ENCODE measurements around the gene PDE8B.

Gene PDE8B

DNA sequence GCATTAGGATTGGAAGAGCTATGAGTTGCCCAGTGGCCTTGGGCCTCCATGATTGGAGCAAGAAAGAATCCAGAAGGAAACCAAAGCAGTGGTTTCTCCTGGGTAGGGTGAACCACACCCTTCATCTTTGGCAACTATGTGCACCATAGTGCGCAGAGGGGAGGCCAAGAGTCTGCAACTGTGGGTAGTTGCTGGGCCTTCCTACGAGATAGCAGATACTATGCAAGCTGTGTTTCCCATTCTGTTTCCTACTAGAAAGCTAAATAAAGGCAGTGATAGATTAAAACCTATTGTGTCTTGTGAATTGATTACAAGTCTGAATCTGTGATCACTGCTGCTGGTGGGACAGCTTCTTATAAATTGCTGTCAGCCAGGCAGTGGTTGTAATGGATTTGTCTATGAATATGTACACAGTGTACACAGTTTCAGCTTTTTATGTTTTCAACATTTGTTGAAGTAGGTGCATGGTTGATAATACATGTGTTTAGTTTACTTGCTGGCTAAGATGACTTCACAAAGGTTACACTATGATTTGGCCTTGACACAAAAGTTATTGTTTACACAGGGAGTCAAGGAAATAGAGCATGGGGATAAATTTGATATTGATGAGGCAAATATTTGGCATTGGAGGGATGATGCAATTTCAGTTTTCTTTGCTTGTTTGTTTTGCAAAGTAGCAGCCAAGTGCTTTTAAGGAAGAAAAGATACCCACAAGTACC, 23.7 kb upstream of the PDE8B start:
- DNase-seq (ENCODE audit: insufficient read length, low spot score) (no peak), FAIRE-seq (no peak)
- TF ChIP-seq POLR2AphosphoS5 (IDR thresholded peaks at IDR 0.05; ENCODE audit: low read depth, low read length) = no peak
- no peak for TF ChIP-seq TAF1 (IDR thresholded peaks at IDR 0.05; ENCODE audit: low read depth, low read length)
- TF ChIP-seq SPI1 (IDR thresholded peaks at IDR 0.05; ENCODE audit: low read depth, low read length) = no peak
- no peak for TF ChIP-seq POLR2A (IDR thresholded peaks at IDR 0.05; ENCODE audit: low read depth, low read length)
- no peak for TF ChIP-seq POU2F2 (IDR thresholded peaks at IDR 0.05; ENCODE audit: low read depth, low read length)

DNA sequence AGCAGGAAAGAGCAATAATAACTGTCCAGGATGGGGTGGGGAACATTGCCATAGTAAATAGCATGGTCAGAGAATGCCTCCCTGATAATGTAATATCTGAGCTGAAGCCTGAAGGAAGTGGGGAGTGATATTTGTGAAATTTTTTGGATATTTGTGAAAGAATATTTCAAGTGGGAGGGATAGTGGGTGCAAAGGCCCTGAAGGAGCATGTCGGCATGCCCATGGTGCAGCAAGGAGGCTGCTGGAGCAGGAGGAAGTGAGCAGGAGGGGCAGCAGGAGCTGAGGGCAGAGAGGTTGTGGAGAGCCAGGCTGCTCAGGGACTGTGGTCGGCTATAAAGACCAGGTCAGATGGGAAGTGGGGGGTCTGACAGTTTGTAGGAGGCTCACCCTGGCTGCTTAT, 21.1 kb upstream of the PDE8B start:
- TF ChIP-seq PAX5 (IDR thresholded peaks at IDR 0.05; ENCODE audit: insufficient read depth, low read length, severe bottlenecking) (no peak), POLR2A (IDR thresholded peaks at IDR 0.05; ENCODE audit: low read depth, low read length) (no peak), SPI1 (IDR thresholded peaks at IDR 0.05; ENCODE audit: low read depth, low read length) (no peak), POU2F2 (IDR thresholded peaks at IDR 0.05; ENCODE audit: low read depth, low read length) (no peak), TAF1 (IDR thresholded peaks at IDR 0.05; ENCODE audit: low read depth, low read length) (no peak), POLR2AphosphoS5 (IDR thresholded peaks at IDR 0.05; ENCODE audit: low read depth, low read length) (no peak)
- FAIRE-seq (no peak), DNase-seq (ENCODE audit: insufficient read length, low spot score) (no peak)

DNA sequence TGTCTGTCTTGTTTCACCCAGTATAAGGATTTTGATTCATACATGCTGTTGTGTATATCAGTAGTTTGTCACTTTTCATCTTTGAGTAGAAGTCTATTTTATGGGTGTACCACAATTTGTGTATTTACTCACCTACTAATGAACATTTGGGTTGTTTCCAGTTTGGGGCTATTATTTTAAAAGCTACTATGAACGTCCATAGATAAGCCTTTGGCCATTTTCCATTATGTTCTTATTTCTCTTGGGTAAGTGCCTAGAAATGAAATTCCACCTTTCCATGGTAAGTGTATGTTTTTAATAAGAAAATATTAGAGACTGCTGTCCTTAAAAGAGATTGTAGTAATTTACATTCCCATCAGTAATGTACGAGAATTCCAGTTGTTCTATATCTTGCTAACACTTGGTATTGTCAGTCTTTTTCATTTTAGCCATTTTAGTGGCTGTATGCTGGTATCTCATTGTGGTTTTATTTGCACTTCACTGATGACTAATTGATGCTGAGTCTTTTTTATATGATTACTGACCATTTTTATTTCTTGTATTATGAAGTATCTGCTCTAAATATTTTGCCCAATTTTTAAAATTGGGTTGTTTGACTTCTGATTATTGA, 17.9 kb upstream of the PDE8B start:
- DNase-seq (ENCODE audit: insufficient read length, low spot score) = no peak
- no peak for FAIRE-seq
- TF ChIP-seq POLR2A (IDR thresholded peaks at IDR 0.05; ENCODE audit: low read depth, low read length) (no peak), TAF1 (IDR thresholded peaks at IDR 0.05; ENCODE audit: low read depth, low read length) (no peak), POU2F2 (IDR thresholded peaks at IDR 0.05; ENCODE audit: low read depth, low read length) (no peak), PAX5 (IDR thresholded peaks at IDR 0.05; ENCODE audit: insufficient read depth, low read length, severe bottlenecking) (no peak), POLR2AphosphoS5 (IDR thresholded peaks at IDR 0.05; ENCODE audit: low read depth, low read length) (no peak)

DNA sequence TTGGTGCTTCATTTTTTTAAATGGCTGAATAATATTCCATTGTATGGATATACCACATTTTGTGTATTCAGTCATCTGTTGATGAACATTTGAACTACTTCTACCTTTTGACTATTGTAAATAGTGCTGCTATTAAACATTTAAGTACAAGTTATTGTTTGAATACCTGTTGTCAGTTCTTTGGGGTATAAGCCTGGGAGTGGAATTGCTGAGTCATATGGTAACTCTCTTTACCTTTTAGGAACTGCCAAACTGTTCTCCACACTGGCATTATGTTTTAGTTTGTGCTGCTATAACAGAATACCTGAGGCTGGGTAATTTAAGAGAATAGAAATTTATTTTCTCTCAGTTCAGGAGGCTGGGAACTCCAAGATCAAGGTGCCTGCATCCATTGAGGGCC, 15.7 kb upstream of the PDE8B start:
- TF ChIP-seq TAF1 (IDR thresholded peaks at IDR 0.05; ENCODE audit: low read depth, low read length) (no peak), PAX5 (IDR thresholded peaks at IDR 0.05; ENCODE audit: insufficient read depth, low read length, severe bottlenecking) (no peak), POU2F2 (IDR thresholded peaks at IDR 0.05; ENCODE audit: low read depth, low read length) (no peak), POLR2AphosphoS5 (IDR thresholded peaks at IDR 0.05; ENCODE audit: low read depth, low read length) (no peak), POLR2A (IDR thresholded peaks at IDR 0.05; ENCODE audit: low read depth, low read length) (no peak), SPI1 (IDR thresholded peaks at IDR 0.05; ENCODE audit: low read depth, low read length) (no peak)
- DNase-seq (ENCODE audit: insufficient read length, low spot score) = no peak
- no peak for FAIRE-seq

DNA sequence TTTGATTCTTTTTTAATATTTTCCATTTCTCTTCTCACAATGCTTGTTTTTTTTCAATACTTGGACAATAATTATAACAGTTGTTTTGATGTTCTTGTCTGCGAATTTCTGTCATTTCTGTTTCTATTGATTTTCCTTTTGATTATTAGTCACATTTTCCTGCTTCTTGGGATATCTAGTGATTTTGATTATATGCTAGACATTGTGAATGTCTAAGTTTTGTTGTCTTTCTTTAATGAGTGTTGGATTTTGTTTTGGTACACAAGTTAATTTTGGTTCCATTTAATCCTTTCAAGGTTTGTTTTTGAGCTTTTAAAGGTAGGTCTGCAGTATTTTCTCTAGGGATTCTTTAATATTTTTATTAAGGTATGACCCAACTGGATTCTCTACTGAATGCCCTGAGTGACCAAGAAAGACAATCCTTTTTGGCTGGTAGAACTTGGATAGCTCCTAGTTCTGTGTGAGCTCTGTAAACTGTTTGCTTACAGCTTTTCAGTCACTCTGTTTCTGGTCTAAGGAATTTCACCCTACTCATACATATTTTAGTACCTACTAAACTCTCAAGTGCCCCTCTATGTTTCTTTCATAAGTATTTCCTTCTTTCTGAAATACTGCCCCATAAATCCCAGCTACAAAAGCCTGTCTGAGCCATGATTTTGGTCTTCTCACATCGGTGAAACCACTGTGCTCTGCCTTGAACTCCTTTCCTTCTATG, 12.5 kb upstream of the PDE8B start:
- TF ChIP-seq POU2F2 (IDR thresholded peaks at IDR 0.05; ENCODE audit: low read depth, low read length) (no peak), TAF1 (IDR thresholded peaks at IDR 0.05; ENCODE audit: low read depth, low read length) (no peak), POLR2A (IDR thresholded peaks at IDR 0.05; ENCODE audit: low read depth, low read length) (no peak), POLR2AphosphoS5 (IDR thresholded peaks at IDR 0.05; ENCODE audit: low read depth, low read length) (no peak), SPI1 (IDR thresholded peaks at IDR 0.05; ENCODE audit: low read depth, low read length) (no peak), PAX5 (IDR thresholded peaks at IDR 0.05; ENCODE audit: insufficient read depth, low read length, severe bottlenecking) (no peak)
- no peak for DNase-seq (ENCODE audit: insufficient read length, low spot score)
- no peak for FAIRE-seq

DNA sequence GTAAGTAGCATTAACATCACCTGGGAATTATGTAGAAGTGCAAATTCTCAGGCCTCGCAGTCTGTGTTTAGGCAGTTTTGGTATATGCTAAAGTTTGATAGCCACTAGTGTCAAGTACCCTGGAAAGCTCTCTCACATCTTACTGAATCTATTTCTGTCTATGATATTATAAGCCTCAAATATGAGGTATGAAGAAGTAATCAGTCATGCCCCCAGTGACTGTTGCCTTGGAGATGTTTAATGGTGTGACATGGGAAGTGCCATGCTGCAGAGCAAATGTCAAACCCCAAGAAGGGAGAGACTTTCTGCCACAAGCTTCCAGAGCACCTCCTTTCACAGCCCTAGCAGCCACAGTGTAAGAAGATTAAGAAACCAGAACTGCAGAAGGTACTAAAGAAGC, 9.8 kb upstream of the PDE8B start:
- TF ChIP-seq POLR2A (IDR thresholded peaks at IDR 0.05; ENCODE audit: low read depth, low read length) (no peak), POU2F2 (IDR thresholded peaks at IDR 0.05; ENCODE audit: low read depth, low read length) (no peak), SPI1 (IDR thresholded peaks at IDR 0.05; ENCODE audit: low read depth, low read length) (no peak), TAF1 (IDR thresholded peaks at IDR 0.05; ENCODE audit: low read depth, low read length) (no peak), POLR2AphosphoS5 (IDR thresholded peaks at IDR 0.05; ENCODE audit: low read depth, low read length) (no peak), PAX5 (IDR thresholded peaks at IDR 0.05; ENCODE audit: insufficient read depth, low read length, severe bottlenecking) (no peak)
- no peak for FAIRE-seq
- DNase-seq (ENCODE audit: insufficient read length, low spot score) = no peak

DNA sequence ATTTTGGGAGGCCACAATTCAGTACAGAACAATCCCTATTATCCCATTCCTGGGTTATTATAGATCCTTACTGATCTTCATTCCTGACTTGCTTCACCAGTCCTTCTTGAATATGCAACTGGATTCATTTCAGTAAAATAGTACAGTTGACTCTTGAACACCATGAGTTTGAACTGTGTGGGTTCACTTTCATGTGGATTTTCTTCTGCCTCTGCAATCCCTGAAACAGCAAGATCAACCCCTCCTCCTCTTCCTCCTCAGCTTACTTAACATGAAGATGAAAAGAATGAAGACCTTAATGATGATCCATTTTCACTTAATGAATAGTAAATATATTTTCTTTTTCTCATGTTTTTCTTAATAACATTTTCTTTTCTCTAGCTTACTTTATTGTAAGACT, 8.3 kb upstream of the PDE8B start:
- no peak for DNase-seq (ENCODE audit: insufficient read length, low spot score)
- TF ChIP-seq POLR2AphosphoS5 (IDR thresholded peaks at IDR 0.05; ENCODE audit: low read depth, low read length) (no peak), POLR2A (IDR thresholded peaks at IDR 0.05; ENCODE audit: low read depth, low read length) (no peak), TAF1 (IDR thresholded peaks at IDR 0.05; ENCODE audit: low read depth, low read length) (no peak), POU2F2 (IDR thresholded peaks at IDR 0.05; ENCODE audit: low read depth, low read length) (no peak), SPI1 (IDR thresholded peaks at IDR 0.05; ENCODE audit: low read depth, low read length) (no peak), PAX5 (IDR thresholded peaks at IDR 0.05; ENCODE audit: insufficient read depth, low read length, severe bottlenecking) (no peak)
- FAIRE-seq = no peak

DNA sequence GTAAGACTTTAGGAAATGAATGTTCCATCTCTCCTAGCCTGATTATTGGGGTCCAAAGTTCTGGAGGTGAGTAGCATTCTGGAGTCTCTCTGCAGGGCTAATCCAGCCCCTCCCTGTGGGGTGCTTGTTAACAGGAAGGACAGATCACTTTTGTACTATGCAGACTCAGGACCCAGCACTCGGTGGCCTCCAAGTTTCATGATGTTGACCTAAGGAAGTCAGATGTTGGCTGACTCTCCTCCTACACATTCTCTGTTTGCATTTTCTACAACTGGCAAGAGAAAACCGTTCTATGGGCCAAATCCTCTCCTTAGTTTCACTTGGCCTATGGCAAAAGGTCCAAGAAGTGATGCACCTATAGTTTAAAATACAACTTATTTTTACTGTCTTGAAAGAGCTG, 5.5 kb upstream of the PDE8B start:
- FAIRE-seq = no peak
- TF ChIP-seq POLR2A (IDR thresholded peaks at IDR 0.05; ENCODE audit: low read depth, low read length) = no peak
- no peak for TF ChIP-seq POU2F2 (IDR thresholded peaks at IDR 0.05; ENCODE audit: low read depth, low read length)
- TF ChIP-seq PAX5 (IDR thresholded peaks at IDR 0.05; ENCODE audit: insufficient read depth, low read length, severe bottlenecking) = no peak
- TF ChIP-seq TAF1 (IDR thresholded peaks at IDR 0.05; ENCODE audit: low read depth, low read length) = no peak
- TF ChIP-seq POLR2AphosphoS5 (IDR thresholded peaks at IDR 0.05; ENCODE audit: low read depth, low read length) = no peak
- TF ChIP-seq SPI1 (IDR thresholded peaks at IDR 0.05; ENCODE audit: low read depth, low read length) = no peak
- DNase-seq (ENCODE audit: insufficient read length, low spot score) = no peak

DNA sequence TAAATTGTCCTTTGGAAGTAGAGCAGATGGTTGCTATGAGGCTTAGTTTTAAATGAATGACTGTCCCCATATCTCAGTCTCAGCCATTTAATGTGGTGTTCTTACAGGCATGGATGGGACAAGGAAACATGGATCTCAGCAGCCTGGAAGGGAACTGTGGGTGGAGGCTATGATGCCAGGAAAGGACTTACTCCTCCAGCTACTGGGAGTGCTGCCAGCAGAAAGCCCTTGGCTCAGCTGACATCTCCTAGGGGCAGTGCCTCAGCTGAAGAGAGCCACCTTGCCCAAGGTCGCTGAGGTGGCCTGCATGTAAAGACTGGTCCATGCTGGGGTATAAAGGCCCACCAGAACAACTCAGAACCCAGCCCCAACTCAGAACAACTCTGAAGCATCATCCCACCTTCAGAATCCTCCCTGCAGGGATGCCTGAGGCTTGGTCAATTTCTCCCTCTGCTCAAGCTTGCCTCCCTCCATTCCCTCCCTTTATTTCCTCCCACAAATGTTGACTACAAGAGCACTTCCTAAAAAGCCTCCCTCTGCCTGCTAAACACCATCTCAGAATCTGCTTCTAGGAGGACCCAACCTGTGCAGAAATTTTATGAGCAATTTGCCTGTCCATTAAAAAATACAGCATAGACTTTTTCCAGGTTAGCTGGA, 1.8 kb upstream of the PDE8B start:
- FAIRE-seq (no peak), DNase-seq (ENCODE audit: insufficient read length, low spot score) (no peak)
- TF ChIP-seq TAF1 (IDR thresholded peaks at IDR 0.05; ENCODE audit: low read depth, low read length) = no peak
- TF ChIP-seq POLR2A (IDR thresholded peaks at IDR 0.05; ENCODE audit: low read depth, low read length) = no peak
- TF ChIP-seq POU2F2 (IDR thresholded peaks at IDR 0.05; ENCODE audit: low read depth, low read length) = no peak
- no peak for TF ChIP-seq PAX5 (IDR thresholded peaks at IDR 0.05; ENCODE audit: insufficient read depth, low read length, severe bottlenecking)
- no peak for TF ChIP-seq POLR2AphosphoS5 (IDR thresholded peaks at IDR 0.05; ENCODE audit: low read depth, low read length)
- no peak for TF ChIP-seq SPI1 (IDR thresholded peaks at IDR 0.05; ENCODE audit: low read depth, low read length)

Data from GM12891 (cell line).